GM21737 (cell line): ENCODE data around the gene H2BK1.

Source experiments
- ATAC-seq: cut with Tn5 transposase; IDR thresholded peaks from one replicate; pipeline ENCODE4 v1.9.1; 2021; ENCODE audit warnings: mild to moderate bottlenecking, moderate library complexity; ENCODE audit not compliant: unreplicated experiment

Gene H2BK1

DNA sequence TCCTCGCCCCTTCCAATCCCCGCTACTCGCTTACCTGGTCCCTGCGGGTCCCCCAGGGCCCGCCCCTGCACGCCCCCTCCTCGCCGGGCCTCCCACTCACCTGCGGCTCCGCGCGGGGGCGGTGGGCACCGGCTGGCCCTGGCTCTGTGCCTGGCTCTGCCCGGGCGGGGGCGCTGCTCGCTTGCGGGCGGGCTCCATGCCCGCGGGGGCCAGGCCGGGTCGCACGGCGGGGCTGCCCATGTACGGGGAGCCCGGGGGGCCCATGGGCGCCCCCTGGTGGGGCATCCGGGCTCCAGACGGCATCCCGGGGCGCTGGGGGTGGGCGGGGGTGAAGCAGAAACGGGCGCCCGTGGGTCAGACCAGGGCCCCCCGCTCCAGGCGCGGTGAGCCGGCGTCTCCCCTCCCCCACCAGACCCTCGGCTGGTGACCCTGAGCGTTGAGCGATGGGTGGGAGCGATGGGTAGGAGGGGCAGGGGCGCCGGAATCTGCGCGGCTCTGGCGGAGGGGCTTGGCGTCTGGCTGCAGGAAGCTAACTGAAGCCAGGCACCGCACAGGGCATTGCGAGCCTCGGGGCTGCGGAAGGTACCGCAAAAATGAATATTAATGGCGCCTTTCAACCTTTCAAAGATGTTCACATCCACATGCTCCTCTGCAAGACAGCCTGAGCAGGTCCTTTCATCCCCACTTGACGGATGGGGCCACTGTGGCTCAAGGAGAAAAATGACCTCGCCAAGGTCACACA, 35.2 kb upstream of the H2BK1 start:
- peak; percentile 53 for ATAC-seq

DNA sequence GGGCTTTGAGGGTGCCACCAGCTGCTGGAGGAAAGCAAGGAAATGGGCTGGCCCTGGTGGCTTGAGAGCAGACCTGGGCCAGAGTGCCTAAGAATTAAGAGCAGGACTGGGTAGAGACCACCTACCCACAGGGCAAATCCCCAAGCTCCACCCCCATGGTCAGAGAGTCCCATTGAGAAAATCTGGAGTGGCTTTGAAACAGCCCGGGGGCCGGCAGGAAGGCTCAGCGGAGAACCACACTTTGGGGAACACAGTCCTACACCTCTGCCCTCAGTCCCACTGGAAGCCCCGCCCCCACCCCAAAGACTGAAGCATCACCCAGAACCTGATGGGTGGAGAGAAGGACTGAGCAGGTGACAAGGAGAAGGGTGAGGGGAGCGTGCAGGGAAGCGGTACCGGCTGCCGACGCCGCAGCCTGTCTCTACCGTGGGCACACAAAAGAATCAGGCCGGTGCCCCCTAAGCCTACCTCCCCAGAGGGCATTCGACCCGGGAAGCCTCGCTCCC, 34.6 kb upstream of the H2BK1 start:
- no peak for ATAC-seq

DNA sequence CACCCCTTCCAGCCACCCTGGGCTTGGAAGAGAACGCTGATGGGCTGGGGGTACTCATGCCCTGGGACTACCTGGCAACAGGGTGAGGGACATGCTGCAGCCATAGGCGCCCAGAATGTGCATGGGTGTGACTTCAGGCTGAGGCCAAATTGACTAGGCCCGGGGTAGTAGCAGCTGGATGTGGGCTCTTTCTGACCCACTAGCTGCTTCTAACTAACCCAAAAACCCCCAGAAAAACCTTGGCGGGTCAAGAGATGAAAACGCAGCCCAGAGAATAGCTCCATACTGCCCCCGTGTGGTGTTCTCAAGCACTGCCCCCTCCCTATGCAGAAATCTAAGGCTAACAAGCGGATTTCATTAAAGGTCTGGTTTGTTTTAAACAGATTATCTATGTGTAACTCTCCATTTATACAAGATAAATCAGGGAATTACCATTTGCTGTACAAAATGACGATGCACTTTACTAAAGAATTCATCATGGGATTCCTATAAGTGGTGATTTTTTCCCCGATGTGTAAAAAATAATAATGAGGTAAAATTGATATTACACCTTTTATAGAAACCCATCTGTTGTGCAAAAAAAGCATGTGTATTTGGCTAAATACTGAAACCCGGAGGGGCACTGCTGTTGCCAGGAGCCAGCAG, 34.0 kb upstream of the H2BK1 start:
- no peak for ATAC-seq

DNA sequence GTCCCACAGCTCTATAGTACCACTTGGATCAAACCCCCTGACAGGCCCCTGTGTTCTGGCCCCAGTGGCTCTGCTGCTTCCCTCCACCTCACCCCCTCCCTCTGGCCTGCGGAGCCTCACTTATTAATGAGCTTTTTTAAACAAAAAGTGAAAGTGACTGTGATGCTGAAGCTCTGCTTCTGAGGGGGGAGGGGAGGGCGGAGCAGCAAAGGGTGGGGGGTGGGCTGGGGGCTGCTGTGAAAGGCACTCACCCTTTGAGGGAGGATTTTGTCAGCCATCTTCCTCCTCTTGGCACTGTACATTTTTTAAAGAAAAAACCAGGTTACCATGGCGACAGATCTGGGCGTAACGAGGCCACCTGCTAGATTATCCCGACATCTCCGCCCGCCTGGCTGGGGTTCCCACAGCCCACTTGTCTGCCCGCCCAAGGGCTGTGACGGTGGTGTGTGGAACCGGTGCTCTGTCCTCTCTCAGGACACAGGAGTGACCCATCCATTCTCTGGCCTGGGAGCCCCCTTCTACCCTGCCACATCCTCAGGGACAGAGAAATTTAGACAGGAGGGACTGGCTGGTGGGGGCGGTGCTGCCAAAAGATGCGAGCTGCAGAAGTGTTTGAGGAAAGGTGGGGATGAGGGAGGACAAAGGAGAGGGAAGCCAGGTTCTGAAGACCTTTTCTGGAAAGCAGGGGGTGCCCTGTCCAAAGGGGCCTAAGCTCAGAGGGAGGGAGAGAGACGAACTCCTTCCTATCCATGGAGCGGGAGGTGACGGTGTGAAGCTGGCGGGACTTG, 33.3 kb upstream of the H2BK1 start:
- no peak for ATAC-seq

DNA sequence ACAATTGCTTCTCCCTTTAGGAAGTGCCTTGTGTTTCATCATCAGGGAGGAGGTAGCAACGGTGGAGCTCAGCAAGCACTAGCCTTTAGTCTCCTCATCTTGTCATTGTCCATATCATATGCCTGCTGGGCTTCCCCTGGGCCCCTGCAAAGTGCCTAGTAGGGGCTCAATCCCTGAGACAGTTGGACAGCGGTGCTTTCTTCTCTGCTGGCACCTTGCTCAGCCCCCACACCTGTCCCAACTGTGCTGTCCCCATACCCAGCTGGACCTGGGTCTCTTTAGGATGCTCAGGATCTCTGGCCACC, 32.7 kb upstream of the H2BK1 start:
- ATAC-seq = no peak

DNA sequence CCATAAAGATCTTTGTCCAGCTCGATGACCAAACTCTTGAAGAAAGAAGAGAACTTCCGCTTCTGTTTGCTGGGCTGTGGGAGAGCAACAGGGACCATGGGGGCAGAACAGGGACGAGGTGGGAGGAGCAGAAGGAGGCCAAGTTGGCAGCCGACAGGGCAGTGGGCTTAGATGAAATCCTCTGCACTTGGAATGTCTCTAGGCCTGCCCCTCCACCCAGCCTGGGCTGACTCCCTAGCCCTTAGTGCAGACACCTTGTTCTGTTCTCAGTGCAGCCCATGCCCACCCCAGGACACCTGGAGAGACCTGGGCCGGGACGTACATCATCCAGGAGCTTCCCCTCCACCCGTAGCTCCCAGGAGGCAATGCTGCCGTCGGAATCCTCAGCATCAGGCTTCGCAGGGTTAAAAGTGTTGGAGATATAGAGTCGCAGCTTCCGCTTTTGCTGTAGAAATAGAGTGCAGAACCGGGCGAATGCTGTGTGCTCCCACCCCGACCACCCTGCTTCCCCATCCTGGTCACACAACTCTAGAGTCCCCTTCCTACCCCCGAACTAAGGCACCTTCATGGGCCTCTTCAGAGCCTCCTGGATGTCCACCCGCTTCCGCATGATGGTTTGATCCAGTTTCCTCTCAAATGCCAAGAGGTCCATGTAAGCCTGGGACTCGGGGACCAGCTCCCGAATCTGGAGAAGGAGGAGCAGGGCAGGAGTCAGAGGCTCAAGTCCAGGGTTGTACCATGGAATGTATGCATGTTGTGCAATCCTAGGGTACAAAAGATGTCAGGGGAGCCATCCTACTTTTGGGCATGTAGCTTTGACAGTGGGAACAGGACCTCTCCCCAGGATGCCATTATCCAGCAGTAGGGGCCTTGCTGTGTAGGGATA, 32.1 kb upstream of the H2BK1 start:
- ATAC-seq = no peak

DNA sequence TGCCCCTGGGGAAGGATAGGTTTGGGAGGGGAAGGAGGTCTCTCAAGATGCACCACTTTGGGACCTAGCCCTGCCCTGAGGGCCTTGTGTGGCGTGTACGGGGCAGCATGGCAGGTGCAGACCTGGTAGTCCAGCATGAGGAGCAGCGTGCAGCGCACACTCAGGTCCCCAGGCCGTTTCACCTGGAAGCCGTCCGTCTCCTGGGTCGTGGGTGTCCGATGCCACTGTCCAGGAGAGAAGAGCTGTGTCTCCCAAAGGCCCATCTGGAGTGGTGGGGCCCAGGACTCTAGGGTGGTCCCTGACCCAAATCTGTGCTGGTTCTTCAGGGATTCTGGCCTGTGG, 31.4 kb upstream of the H2BK1 start:
- ATAC-seq = no peak

DNA sequence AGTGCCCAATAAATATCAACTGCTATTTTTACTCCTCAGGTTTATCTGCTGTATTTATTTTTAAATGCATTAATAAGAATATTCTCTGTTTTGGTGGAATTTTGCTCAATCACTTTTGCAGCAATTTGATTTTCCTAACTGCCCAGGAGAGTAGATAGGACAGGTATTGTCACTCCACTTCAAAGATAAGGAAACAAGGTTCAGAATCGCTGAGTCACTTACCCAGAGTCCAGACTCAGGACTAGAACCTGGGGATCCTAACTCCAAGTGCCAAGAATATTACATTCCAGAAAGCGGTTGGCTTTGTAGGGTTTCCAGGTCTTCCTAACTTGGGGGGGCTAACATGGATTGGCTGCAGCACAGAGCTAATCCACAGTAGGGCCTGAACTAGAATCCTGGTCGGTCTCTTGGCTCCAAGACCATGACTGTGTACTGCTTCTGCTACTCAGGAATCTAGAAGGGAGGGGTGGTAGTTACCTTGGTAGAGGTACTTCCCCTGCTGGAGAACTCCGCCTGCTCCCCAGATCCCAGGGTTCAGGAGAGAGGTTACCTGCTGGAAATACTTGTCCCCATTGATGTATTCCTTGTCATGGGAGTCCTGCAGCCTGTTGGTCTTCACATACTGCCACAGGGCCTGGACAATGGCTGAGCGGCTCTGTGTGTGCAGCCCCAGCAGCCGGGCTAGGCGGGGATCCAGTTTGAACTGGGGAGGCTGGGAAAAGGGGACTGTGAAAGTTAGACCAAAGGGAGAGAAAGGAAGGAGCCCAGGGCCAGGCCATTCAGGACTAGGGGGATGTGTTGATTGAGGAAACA, 30.9 kb upstream of the H2BK1 start:
- no peak for ATAC-seq

DNA sequence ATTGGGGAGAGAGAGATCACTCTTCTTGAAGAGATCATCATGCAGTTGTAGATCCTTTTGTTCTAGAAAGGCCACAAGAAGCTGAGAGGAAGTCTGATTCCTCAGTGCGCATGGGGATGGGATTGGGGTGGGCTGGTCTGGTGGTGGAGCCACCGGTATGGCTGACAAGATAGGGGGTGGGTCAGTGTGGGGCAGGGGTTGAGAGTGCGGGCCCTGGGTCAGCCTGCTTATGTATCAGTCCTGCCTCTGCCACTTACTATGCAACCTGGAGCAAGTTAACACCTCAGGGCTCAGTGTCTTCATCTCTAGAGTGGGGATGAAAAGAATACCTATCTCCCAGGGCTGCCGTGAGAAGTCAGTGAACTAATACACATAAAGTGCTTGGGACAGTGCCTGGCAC, 30.2 kb upstream of the H2BK1 start:
- ATAC-seq = no peak

DNA sequence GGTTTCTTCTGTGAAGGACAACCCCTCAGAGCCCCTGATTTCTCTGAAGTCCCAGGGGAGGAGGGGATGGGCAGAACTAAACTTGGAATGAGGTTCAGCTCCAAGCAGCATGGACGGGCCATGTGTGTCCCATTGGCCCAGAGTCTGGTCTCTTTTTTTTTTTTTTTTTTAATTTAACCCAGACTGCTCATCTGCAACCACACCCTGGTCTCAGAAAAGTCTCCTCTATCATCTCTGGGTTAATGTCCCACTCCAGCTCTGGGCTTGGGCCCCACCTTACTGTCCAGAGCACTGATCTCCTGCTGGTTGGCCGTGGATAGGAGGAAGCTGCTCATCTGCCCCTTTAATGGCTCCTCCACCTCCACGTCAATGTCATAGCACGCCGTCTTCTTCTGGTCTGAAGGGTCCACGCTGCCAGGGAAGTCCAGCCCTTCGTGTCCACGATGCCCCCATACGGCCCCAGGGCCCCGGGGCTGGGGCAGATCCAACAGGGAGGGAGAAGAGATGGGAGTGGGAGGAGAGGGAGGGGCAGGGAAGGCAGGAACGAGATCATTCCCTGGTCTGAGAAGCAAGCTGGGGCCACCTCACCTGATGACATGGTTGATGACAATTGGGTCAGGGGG, 29.7 kb upstream of the H2BK1 start:
- ATAC-seq = no peak

DNA sequence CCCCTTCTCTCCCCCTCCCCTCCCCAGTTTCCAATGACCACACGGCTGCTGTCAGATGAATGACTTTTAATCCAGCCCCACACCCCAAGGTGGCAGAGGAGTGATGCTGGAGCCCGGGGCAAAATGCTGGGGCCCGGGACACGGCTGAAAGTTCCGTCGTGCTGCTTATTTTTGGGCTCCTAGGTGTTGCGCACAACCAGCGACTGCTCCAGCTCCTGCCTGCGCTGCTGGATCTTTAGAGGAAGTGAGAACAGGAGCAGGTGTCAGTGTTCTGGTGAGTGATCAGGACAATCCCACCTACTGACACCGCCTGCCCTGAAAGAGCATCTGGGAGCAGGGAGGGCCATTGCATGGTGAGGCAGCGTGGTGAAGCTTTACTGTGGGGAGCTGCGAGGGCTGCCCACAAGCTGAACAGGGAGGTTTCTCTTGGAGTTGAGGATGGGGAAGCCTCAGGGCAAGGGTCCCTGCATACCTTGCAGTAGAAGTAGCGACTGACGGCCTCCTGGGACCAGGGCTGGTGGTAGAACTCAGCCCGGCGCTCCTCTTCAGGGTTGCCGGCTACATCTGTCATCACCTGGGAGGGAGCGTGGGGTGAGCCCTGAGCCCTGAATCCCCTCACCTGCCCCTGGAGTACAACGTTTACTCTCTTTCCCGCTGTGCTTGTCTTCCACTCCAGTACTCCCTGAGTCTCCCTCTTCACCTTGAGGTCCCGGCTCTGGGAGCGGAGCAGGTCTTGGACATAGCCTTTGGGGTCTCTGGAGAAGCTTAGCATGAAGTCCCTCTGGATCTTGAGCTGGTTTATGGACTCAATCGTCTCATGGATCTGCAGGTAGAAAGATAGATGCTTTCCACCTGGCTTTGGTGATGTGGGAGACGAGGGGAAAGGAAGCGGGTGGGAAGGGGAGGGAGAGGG, 28.9 kb upstream of the H2BK1 start:
- ATAC-seq = no peak

DNA sequence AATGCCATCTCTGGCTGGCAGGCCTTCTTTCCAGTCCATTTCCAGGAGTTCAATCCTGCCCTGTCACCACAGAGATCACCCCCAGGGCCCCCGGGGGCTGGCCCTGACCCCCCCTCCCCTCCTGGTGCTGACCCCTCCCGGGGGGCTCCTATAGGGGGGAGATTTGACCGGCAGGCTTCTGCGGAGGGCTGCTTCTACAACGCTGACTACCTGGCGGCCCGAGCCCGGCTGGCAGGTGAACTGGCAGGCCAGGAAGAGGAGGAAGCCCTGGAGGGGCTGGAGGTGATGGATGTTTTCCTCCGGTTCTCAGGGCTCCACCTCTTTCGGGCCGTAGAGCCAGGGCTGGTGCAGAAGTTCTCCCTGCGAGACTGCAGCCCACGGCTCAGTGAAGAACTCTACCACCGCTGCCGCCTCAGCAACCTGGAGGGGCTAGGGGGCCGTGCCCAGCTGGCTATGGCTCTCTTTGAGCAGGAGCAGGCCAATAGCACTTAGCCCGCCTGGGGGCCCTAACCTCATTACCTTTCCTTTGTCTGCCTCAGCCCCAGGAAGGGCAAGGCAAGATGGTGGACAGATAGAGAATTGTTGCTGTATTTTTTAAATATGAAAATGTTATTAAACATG, 28.0 kb upstream of the H2BK1 start:
- no peak for ATAC-seq

DNA sequence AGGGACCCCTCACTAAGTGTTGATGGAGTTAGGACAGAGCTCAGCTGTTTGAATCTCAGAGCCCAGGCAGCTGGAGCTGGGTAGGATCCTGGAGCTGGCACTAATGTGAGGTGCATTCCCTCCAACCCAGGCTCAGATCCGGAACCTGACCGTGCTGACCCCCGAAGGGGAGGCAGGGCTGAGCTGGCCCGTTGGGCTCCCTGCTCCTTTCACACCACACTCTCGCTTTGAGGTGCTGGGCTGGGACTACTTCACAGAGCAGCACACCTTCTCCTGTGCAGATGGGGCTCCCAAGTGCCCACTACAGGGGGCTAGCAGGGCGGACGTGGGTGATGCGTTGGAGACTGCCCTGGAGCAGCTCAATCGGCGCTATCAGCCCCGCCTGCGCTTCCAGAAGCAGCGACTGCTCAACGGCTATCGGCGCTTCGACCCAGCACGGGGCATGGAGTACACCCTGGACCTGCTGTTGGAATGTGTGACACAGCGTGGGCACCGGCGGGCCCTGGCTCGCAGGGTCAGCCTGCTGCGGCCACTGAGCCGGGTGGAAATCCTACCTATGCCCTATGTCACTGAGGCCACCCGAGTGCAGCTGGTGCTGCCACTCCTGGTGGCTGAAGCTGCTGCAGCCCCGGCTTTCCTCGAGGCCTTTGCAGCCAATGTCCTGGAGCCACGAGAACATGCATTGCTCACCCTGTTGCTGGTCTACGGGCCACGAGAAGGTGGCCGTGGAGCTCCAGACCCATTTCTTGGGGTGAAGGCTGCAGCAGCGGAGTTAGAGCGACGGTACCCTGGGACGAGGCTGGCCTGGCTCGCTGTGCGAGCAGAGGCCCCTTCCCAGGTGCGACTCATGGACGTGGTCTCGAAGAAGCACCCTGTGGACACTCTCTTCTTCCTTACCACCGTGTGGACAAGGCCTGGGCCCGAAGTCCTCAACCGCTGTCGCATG, 27.2 kb upstream of the H2BK1 start:
- no peak for ATAC-seq

DNA sequence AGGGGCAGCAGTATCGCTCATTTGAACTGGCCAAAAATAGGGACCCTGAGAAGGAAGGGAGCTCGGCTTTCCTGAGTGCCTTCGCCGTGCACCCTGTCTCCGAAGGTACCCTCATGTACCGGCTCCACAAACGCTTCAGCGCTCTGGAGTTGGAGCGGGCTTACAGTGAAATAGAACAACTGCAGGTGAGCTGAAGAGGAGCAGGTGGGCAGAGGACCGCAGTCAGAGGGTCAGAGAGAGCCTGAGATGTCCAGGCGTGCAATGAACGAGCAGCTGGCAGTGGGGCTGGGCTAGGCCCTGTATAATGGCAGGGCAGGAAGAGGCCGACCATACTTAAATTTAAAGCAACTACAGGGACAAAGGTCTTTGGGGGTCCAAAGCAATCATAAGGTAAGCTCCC, 26.1 kb upstream of the H2BK1 start:
- ATAC-seq = no peak

DNA sequence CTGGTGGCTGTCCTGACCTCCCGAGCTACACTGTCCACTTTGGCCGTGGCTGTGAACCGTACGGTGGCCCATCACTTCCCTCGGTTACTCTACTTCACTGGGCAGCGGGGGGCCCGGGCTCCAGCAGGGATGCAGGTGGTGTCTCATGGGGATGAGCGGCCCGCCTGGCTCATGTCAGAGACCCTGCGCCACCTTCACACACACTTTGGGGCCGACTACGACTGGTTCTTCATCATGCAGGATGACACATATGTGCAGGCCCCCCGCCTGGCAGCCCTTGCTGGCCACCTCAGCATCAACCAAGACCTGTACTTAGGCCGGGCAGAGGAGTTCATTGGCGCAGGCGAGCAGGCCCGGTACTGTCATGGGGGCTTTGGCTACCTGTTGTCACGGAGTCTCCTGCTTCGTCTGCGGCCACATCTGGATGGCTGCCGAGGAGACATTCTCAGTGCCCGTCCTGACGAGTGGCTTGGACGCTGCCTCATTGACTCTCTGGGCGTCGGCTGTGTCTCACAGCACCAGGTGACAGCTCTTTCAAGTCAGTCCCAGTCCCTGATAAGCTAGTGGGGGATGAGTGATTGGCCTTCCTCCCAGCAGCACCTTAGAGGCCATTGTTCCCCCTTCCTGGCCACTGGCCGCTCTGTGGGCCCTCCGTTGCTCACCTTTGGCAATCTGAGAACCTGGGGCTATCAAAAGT, 25.0 kb upstream of the H2BK1 start:
- no peak for ATAC-seq

DNA sequence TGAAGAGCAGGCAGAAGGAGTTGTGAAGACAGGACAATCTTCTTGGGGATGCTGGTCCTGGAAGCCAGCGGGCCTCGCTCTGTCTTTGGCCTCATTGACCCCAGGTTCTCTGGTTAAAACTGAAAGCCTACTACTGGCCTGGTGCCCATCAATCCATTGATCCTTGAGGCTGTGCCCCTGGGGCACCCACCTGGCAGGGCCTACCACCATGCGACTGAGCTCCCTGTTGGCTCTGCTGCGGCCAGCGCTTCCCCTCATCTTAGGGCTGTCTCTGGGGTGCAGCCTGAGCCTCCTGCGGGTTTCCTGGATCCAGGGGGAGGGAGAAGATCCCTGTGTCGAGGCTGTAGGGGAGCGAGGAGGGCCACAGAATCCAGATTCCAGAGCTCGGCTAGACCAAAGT, 23.5 kb upstream of the H2BK1 start:
- no peak for ATAC-seq
